ENCODE results near the gene LRRC34. TPM values are rescaled to one million over a fixed set of nuclear protein-coding genes. Genes with fewer than 3 reads are reported as not detected.
A peak's percentile ranks its signal among the peaks of the same experiment; 100 is the strongest.

The LRRC34 gene
- total and polyA plus RNA-seq, 9 of the 15 experiments (the other 6 are each of a cell fraction or from before 2014, with no cell fraction given), result 0.17 to 0.30 TPM; not detected in 7

GRCh38 chr3:169772897-169773816 is 39.5 kb downstream of the LRRC34 start, which contains the start of gene MYNN:
Gene MYNN (plus strand): TSS chr3:169773396. CDS start chr3:169774296, 900 bp downstream.
- ChIA-PET POLR2A (interaction anchor here (0.6 to 2.4 kb wide), 12 partner anchors 9 to 733 kb away, joined by 3 to 16 read pairs (median 3); partner anchors contain the start of gene TERC), CTCF (ENCODE audit: low intra/inter-chr PET ratio) (no interaction called here)
- Histone ChIP-seq H3K4me1 (replicated peaks in 1 of 2; ENCODE audit: control insufficient read depth in 2 of 2, insufficient read depth in 2 of 2, low read length in 2 of 2) (peaks cover 10 to 13% of the 10 kb centered on the region in 2 experiments; a peak in 3 of 5 replicates), H3K36me3 (ENCODE audit: control insufficient read depth, insufficient read depth, low read length) (peaks cover 41% of the 10 kb centered on the region), H3K79me2 (ENCODE audit: control insufficient read depth, insufficient read depth, low read length) (peaks cover 50% of the 10 kb centered on the region), H3K27me3 (ENCODE audit: control insufficient read depth in 2 of 2, insufficient read depth in 2 of 2, low read length in 2 of 2) (no peaks in the 10 kb centered on the region), H3K9me3 (replicated peaks; ENCODE audit: control insufficient read depth, insufficient read depth, low read depth, low read length) (peaks cover 4% of the 10 kb centered on the region; the same call in 1 of the 2 replicates), H3K4me3 (peak within 1 kb of the TSS; percentile 89), H3K9me1 (ENCODE audit: control insufficient read depth, insufficient read depth, low read length) (no peaks in the 10 kb centered on the region), H3K9ac (ENCODE audit: insufficient read depth in 1 of 2, low read depth in 2 of 2, low read length in 2 of 2) (peak within 1 kb of the TSS; percentile 96 to 100), H3K4me2 (ENCODE audit: insufficient read depth, low read length) (peak within 1 kb of the TSS; percentile 98), H2AFZ (ENCODE audit: low read depth, low read length) (peak within 1 kb of the TSS; percentile 97), H3K27ac (ENCODE audit: extremely low read depth, low read depth, low read length) (peak within 1 kb of the TSS; percentile 98), H4K20me1 (replicated peaks; ENCODE audit: control insufficient read depth, insufficient read depth, low read length) (no peaks in the 10 kb centered on the region)
- 1% methylated on average over 53 of the region's 61 CpGs for WGBS (ENCODE audit: insufficient coverage, low coverage, missing lambda C conversion rate)
- peak; percentile 76 to 95 (median 82) for DNase-seq (ENCODE audit: extremely low read depth in 1 of 4, low spot score in 3 of 4)
- in situ Hi-C loops (cut with MboI), result no loop called here
- FAIRE-seq, result peak; percentile 99
- intact Hi-C loops (cut with micrococcal nuclease), result no loop called here
- BruUV-seq (replicated peaks), result TSS peak; percentile 98
- ATAC-seq, result peak; percentile 95
- TF ChIP-seq ZNF592 (IDR thresholded peaks at IDR 0.05) (no peak), ELF2 (CRISPR knock-in tag; IDR thresholded peaks at IDR 0.05) (no peak), PRPF4 (IDR thresholded peaks at IDR 0.05; ENCODE audit: insufficient read depth, low read depth, low read length, poor library complexity, severe bottlenecking) (no peak), SAP30 (IDR thresholded peaks at IDR 0.05; ENCODE audit: borderline replicate concordance, insufficient read depth, low read depth, low read length, poor library complexity, severe bottlenecking) (peak; percentile 70), SMARCC2 (IDR thresholded peaks at IDR 0.05; ENCODE audit: low read depth) (no peak), ZNF436 (CRISPR knock-in tag; IDR thresholded peaks at IDR 0.05) (no peak), DDX20 (tag; IDR thresholded peaks at IDR 0.05; ENCODE audit: low read depth) (no peak), MEF2D (tag; conservative IDR thresholded peaks at IDR 0.05; ENCODE audit: low read depth) (no peak; the same call in 1 of the 2 replicates), TEAD4 (IDR thresholded peaks at IDR 0.05; ENCODE audit: low read length) (no peak), TEAD4 (CRISPR knock-in tag; IDR thresholded peaks at IDR 0.05; ENCODE audit: borderline replicate concordance) (no peak), PRDM10 (IDR thresholded peaks at IDR 0.05; ENCODE audit: partially characterized antibody) (no peak), ZNF23 (CRISPR knock-in tag; IDR thresholded peaks at IDR 0.05) (no peak), ZNF57 (CRISPR knock-in tag; IDR thresholded peaks at IDR 0.05) (no peak)
